GM21528 (cell line): ENCODE data around the gene DEFB113.
"Not testable (repeated sequence)": the region's sequence is repeated elsewhere in the genome, so short reads cannot be mapped to it uniquely, and the experiment has no call there.

Experiments
- ATAC-seq: cut with Tn5 transposase; IDR thresholded peaks from one replicate; pipeline ENCODE4 v1.9.1; 2021; ENCODE audit warnings: mild to moderate bottlenecking, moderate library complexity; ENCODE audit not compliant: unreplicated experiment, low FRiP score

Gene DEFB113

GRCh38 chr6:49969605-49970004 lies at the start of gene DEFB113:
Gene DEFB113 (minus strand): TSS chr6:49969625. CDS start chr6:49969625, 0 bp downstream.
- ATAC-seq, result no peak

GRCh38 chr6:50007819-50008218 lies 38.4 kb upstream of the DEFB113 start:
- no peak for ATAC-seq

- no peak for ATAC-seq
Measured at GRCh38 chr6:50003139-50003538, 33.7 kb upstream of the DEFB113 start.

GRCh38 chr6:49995278-49995677 lies 25.9 kb upstream of the DEFB113 start:
- no peak for ATAC-seq

GRCh38 chr6:49988900-49989299 lies 19.5 kb upstream of the DEFB113 start:
- ATAC-seq, result no peak

- ATAC-seq, result no peak
Measured at GRCh38 chr6:49987749-49988148, 18.3 kb upstream of the DEFB113 start.

GRCh38 chr6:49986551-49986950 lies 17.1 kb upstream of the DEFB113 start:
- no peak for ATAC-seq

GRCh38 chr6:49982046-49982445 lies 12.6 kb upstream of the DEFB113 start:
- no peak for ATAC-seq

GRCh38 chr6:49980898-49981297 lies 11.5 kb upstream of the DEFB113 start:
- peak; percentile 48 for ATAC-seq

GRCh38 chr6:49979584-49979983 lies 10.2 kb upstream of the DEFB113 start:
- no peak for ATAC-seq

- ATAC-seq, result peak; percentile 67
Measured at GRCh38 chr6:49978332-49979226, 9.2 kb upstream of the DEFB113 start.

GRCh38 chr6:49966823-49967222 lies 2.6 kb downstream of the DEFB113 start:
- ATAC-seq, result no peak

- ATAC-seq, result no peak
Measured at GRCh38 chr6:49966334-49966733, 3.1 kb downstream of the DEFB113 start.

- no peak for ATAC-seq
Measured at GRCh38 chr6:49964064-49964463, 5.4 kb downstream of the DEFB113 start, which contains the start of gene DEFB114. Gene DEFB114 (minus strand): TSS chr6:49964164. CDS start chr6:49964105, 59 bp downstream.

GRCh38 chr6:49958180-49958579 lies 11.2 kb downstream of the DEFB113 start:
- ATAC-seq, result no peak

GRCh38 chr6:49955847-49956246 lies 13.6 kb downstream of the DEFB113 start:
- no peak for ATAC-seq

- ATAC-seq, result no peak
Measured at GRCh38 chr6:49951926-49952325, 17.5 kb downstream of the DEFB113 start.

GRCh38 chr6:49950415-49950751 lies 19.0 kb downstream of the DEFB113 start:
- ATAC-seq, result no peak

GRCh38 chr6:49949062-49949461 lies 20.4 kb downstream of the DEFB113 start:
- no peak for ATAC-seq

GRCh38 chr6:49946835-49947234 lies 22.6 kb downstream of the DEFB113 start:
- ATAC-seq, result no peak

GRCh38 chr6:49944068-49944467 lies 25.4 kb downstream of the DEFB113 start:
- ATAC-seq, result not testable (repeated sequence)

GRCh38 chr6:49939993-49940498 lies 29.4 kb downstream of the DEFB113 start:
- ATAC-seq, result no peak
